K562 (cell line): ENCODE results near the gene GET3. TPM values are rescaled to one million over a fixed set of nuclear protein-coding genes. Genes with fewer than 3 reads are reported as not detected.
A peak's percentile ranks its signal among the peaks of the same experiment; 100 is the strongest.

Experiments
- ATF7 ChIP-seq: fragments of 450-650 bp; IDR thresholded peaks from 2 replicates; pipeline ENCODE4 v1.7.1; 2014; ENCODE audit warnings: mild to moderate bottlenecking, moderate library complexity
- CBFA2T2 ChIP-seq: fragments of 450-650 bp; conservative IDR thresholded peaks from 2 replicates; pipeline ENCODE4 v1.6.1; 2017; ENCODE audit warnings: mild to moderate bottlenecking
- CC2D1A ChIP-seq: fragments of 450-650 bp; IDR thresholded peaks from 2 replicates; pipeline ENCODE4 v1.6.1; 2017; ENCODE audit warnings: mild to moderate bottlenecking
- HIVEP1 ChIP-seq: fragments of 250-450 bp; sonication (Bioruptor Pico); IDR thresholded peaks from 2 replicates; pipeline ENCODE4 v1.4.0; 2020; ENCODE audit warnings: mild to moderate bottlenecking
- MAFF ChIP-seq: IDR thresholded peaks from 2 replicates; pipeline ENCODE4 v1.6.1; 2012; ENCODE audit warnings: low read length, improper control_type of control experiment
- MBD2 ChIP-seq: sonication (generic); IDR thresholded peaks from 2 replicates; pipeline ENCODE4 v1.6.1; 2016; ENCODE audit warnings: low read depth, borderline replicate concordance
- MCM5 ChIP-seq: fragments of 450-650 bp; IDR thresholded peaks from 2 replicates; pipeline ENCODE4 v1.6.1; 2016; ENCODE audit warnings: low read depth
- MIER1 ChIP-seq: fragments of 450-650 bp; IDR thresholded peaks from 2 replicates; pipeline ENCODE4 v1.6.1; 2016; ENCODE audit warnings: antibody characterized with exemption, mild to moderate bottlenecking, low read depth
- NFIC ChIP-seq: fragments of 450-650 bp; IDR thresholded peaks from 2 replicates; pipeline ENCODE4 v1.6.1; 2017; ENCODE audit warnings: mild to moderate bottlenecking, inconsistent platforms
- NONO ChIP-seq, 2 experiments: fragments of 200-400 bp in 1 of 2; fragments of 450-650 bp in 1 of 2; formaldehyde crosslinking in 1 of 2; IDR thresholded peaks; 2 replicates each; pipeline ENCODE4 v1.6.1; 2017; ENCODE audit warnings: low read depth in 2 of 2, mild to moderate bottlenecking in 2 of 2, moderate library complexity in 2 of 2, low read length in 1 of 2
- PHF8 ChIP-seq: fragments of 200-600 bp; sonication (generic); IDR thresholded peaks from 2 replicates; pipeline ENCODE4 v1.6.1; 2012; ENCODE audit warnings: mixed run types, mild to moderate bottlenecking, inconsistent platforms, low read length, moderate library complexity, borderline replicate concordance
- PML ChIP-seq: IDR thresholded peaks from 2 replicates; pipeline ENCODE4 v1.6.1; 2012; ENCODE audit warnings: low read length, inconsistent platforms
- POLR2A ChIP-seq: fragments of 450-650 bp; conservative IDR thresholded peaks from 2 replicates; pipeline ENCODE4 v1.6.1; 2016
- POLR2H ChIP-seq: IDR thresholded peaks from 2 replicates; pipeline ENCODE4 v1.6.1; 2016; ENCODE audit warnings: missing genetic modification characterization, low read depth, mild to moderate bottlenecking, control low read depth, missing compliant biosample characterization, moderate library complexity
- SAP30 ChIP-seq: fragments of 200-600 bp; sonication (generic); IDR thresholded peaks from 2 replicates; pipeline ENCODE4 v1.6.1; 2012; ENCODE audit warnings: borderline replicate concordance, low read depth, mild to moderate bottlenecking, moderate library complexity, low read length, control low read depth, inconsistent platforms; ENCODE audit not compliant: insufficient read depth, poor library complexity, severe bottlenecking
- TEAD1 ChIP-seq, 2 experiments: fragments of 450-650 bp in 1 of 2; sonication (generic) in 1 of 2; formaldehyde crosslinking; IDR thresholded peaks; 2 replicates each; pipeline versions ENCODE4 v1.4.0 to v1.8.0; 2020 to 2022; ENCODE audit warnings: mild to moderate bottlenecking in 2 of 2, missing genetic modification reagents in 1 of 2
- THAP12 ChIP-seq: fragments of 250-450 bp; sonication (Bioruptor Pico); IDR thresholded peaks from 2 replicates; pipeline ENCODE4 v1.9.0; 2021; ENCODE audit warnings: mild to moderate bottlenecking, inconsistent platforms
- YY1 ChIP-seq, 3 experiments: IDR thresholded peaks; 2 replicates each; pipeline ENCODE4 v1.6.1; 2011; ENCODE audit warnings: low read length in 2 of 3, mild to moderate bottlenecking in 2 of 3, moderate library complexity in 2 of 3, borderline replicate concordance in 1 of 3, control low read depth in 1 of 3, low read depth in 1 of 3; ENCODE audit not compliant: insufficient read depth in 3 of 3, insufficient replicate concordance in 2 of 3, control insufficient read depth in 1 of 3, insufficient read length in 1 of 3; ENCODE audit errors: extremely low read depth in 1 of 3
- ZC3H8 ChIP-seq: fragments of 450-650 bp; IDR thresholded peaks from 2 replicates; pipeline ENCODE4 v1.6.1; 2017
- ZNF395 ChIP-seq: fragments of 200-800 bp; sonication (Bioruptor generic); IDR thresholded peaks from 2 replicates; pipeline ENCODE4 v1.6.1; 2017; ENCODE audit warnings: missing genetic modification characterization, missing compliant biosample characterization
- ZNF764 ChIP-seq: fragments of 250-450 bp; sonication (Bioruptor Pico); IDR thresholded peaks from 2 replicates; pipeline ENCODE4 v1.4.0; 2020; ENCODE audit warnings: low read depth, mild to moderate bottlenecking, moderate library complexity
- polyA plus RNA-seq, 8 experiments: library from polyadenylated mRNA; depleted of rRNA in 4 of 8; stranded (reverse) in 5 of 8; unstranded in 3 of 8; fragments of >200 nt; fragmentation: Nextera tagmentation in 2 of 8; fragmentation: Illumina TruSeq in 1 of 8; extraction: Ambion mirVana in 2 of 8; extraction: Trizol in 1 of 8; gene quantifications; 2 replicates each; pipeline versions ENCODE4 v1.2.1 to v1.2.3, GENCODE V29; 2011 to 2014; ENCODE audit warnings: inconsistent platforms in 1 of 8, missing spikeins in 1 of 8
- total RNA-seq, 7 experiments: library from RNA; depleted of rRNA in 6 of 7; stranded (reverse); fragments of >200 nt in 6 of 7; fragmentation: Illumina TruSeq in 2 of 7; extraction: Trizol in 2 of 7; gene quantifications; 2 replicates each; pipeline versions ENCODE4 v1.2.1 to v1.2.3, GENCODE V29; 2011 to 2021; ENCODE audit warnings: low replicate concordance in 1 of 7

GET3 gene
- total and polyA plus RNA-seq, 9 of the 15 experiments (the other 6 are each of a cell fraction or from before 2014, with no cell fraction given): 8.3 to 83.5 (median 51.8) TPM

GRCh38 chr19:12736995-12737834 lies at the start of gene GET3 (continued):
- 0 out of 2 replicates have a peak, but pooled peaks have one; percentile 38 for TF ChIP-seq ZNF395 (CRISPR knock-in tag)
- peak in 1 of 2 experiments; percentile 99; a peak in 2 of 4 replicates for TF ChIP-seq NONO (IDR thresholded peaks at IDR 0.05; ENCODE audit: low read depth in 2 of 2, low read length in 1 of 2)
- TF ChIP-seq MBD2: peak; percentile 72
- peak; percentile 90 to 99 (median 98) for TF ChIP-seq YY1 (IDR thresholded peaks at IDR 0.05; ENCODE audit: borderline replicate concordance in 1 of 3, control insufficient read depth in 1 of 3, extremely low read depth in 1 of 3, insufficient read depth in 3 of 3, insufficient read length in 1 of 3, insufficient replicate concordance in 2 of 3, low read depth in 1 of 3, low read length in 2 of 3)
- TF ChIP-seq TEAD1 (CRISPR knock-in tag; IDR thresholded peaks at IDR 0.05): peak; percentile 70 to 76; a peak in 3 of 4 replicates
- 0 out of 2 replicates have a peak, but pooled peaks have one; percentile 17 for TF ChIP-seq MIER1
- peak; percentile 81 for TF ChIP-seq CBFA2T2
- peak; percentile 67 for TF ChIP-seq MAFF
- peak; percentile 99 for TF ChIP-seq ATF7
- TF ChIP-seq PML: peak; percentile 59
- no peak for TF ChIP-seq MCM5
- peak; percentile 80 for TF ChIP-seq SAP30
- TF ChIP-seq THAP12 (CRISPR knock-in tag): 0 out of 2 replicates have a peak, but pooled peaks have one; percentile 34
- TF ChIP-seq CC2D1A: 0 out of 2 replicates have a peak, but pooled peaks have one; percentile 16
- TF ChIP-seq NFIC: peak; percentile 44; the same call in 1 of the 2 replicates
- no peak for TF ChIP-seq HIVEP1 (CRISPR knock-in tag)
- TF ChIP-seq POLR2A: peak; percentile 85
- TF ChIP-seq ZC3H8: no peak
- peak; percentile 58; the same call in 1 of the 2 replicates for TF ChIP-seq POLR2H (tag)
- TF ChIP-seq ZNF764 (CRISPR knock-in tag): no peak
- TF ChIP-seq PHF8: peak; percentile 89
